ENCODE data around the gene MAP3K20. TPM values are rescaled to one million over a fixed set of nuclear protein-coding genes. Genes with fewer than 3 reads are reported as not detected.

MAP3K20 gene
- total and polyA plus RNA-seq, 2 of the 4 experiments (the other 2 are of a cell fraction): 27.5 to 84.4 TPM

GRCh38 chr2:173161507-173161906 lies 85.9 kb downstream of the MAP3K20 start:
- H3K4ac ChIP-seq (ENCODE audit: low read depth, low read length): peak overlapping the region; percentile 53; the same call in 1 of the 2 replicates
- dilution Hi-C loops (cut with HindIII; ENCODE audit: low sequenced_read_pairs, unreplicated experiment): no loop called here
- in situ Hi-C loops (cut with MboI; ENCODE audit: low sequenced_read_pairs): no loop called here
- WGBS, 2 experiments (ENCODE audit: extremely low coverage in 2 of 2, insufficient read length in 1 of 2): no CpG with 5 or more reads among the region's 6 CpGs
- H3K4me2 ChIP-seq (ENCODE audit: low read depth, low read length): no peak overlapping the region
- H3K9ac ChIP-seq (ENCODE audit: low read depth, low read length): no peak overlapping the region
- TF ChIP-seq NFE2L2 (IDR thresholded peaks at IDR 0.05; ENCODE audit: low read depth, low read length): no peak
- TF ChIP-seq POLR2A (IDR thresholded peaks at IDR 0.05; ENCODE audit: low read depth, low read length): no peak
- TF ChIP-seq SMC3 (IDR thresholded peaks at IDR 0.05; ENCODE audit: low read depth, low read length): no peak
- no peak for TF ChIP-seq ELK1 (IDR thresholded peaks at IDR 0.05; ENCODE audit: borderline replicate concordance, low read depth, low read length)
- TF ChIP-seq FOS (IDR thresholded peaks at IDR 0.05; ENCODE audit: low read depth, low read length): no peak
- no peak for TF ChIP-seq BHLHE40 (IDR thresholded peaks at IDR 0.05; ENCODE audit: low read depth, low read length)
- TF ChIP-seq MAFK (IDR thresholded peaks at IDR 0.05; ENCODE audit: low read depth, low read length): no peak
- TF ChIP-seq MAZ (IDR thresholded peaks at IDR 0.05; ENCODE audit: borderline replicate concordance, low read depth, low read length): no peak
- TF ChIP-seq RFX5 (IDR thresholded peaks at IDR 0.05; ENCODE audit: low read depth, low read length): no peak
- TF ChIP-seq USF2 (IDR thresholded peaks at IDR 0.05; ENCODE audit: low read depth, low read length): no peak
- no peak for TF ChIP-seq CTCF (conservative IDR thresholded peaks at IDR 0.05; ENCODE audit: low read depth, low read length)
- no peak for TF ChIP-seq RCOR1 (IDR thresholded peaks at IDR 0.05; ENCODE audit: insufficient replicate concordance, low read length)
- no peak for TF ChIP-seq MXI1 (IDR thresholded peaks at IDR 0.05; ENCODE audit: borderline replicate concordance, low read depth, low read length)
- TF ChIP-seq CEBPB (IDR thresholded peaks at IDR 0.05; ENCODE audit: low read depth, low read length): no peak
- no peak for TF ChIP-seq RAD21 (IDR thresholded peaks at IDR 0.05; ENCODE audit: low read length)
- TF ChIP-seq CHD1 (IDR thresholded peaks at IDR 0.05; ENCODE audit: low read depth, low read length): no peak
- no peaks in the 10 kb centered on the region; the same call in none of the 2 replicates for H3K9me3 ChIP-seq (ENCODE audit: control insufficient read depth, insufficient read depth, low read length)
- peak overlapping the region; percentile 50; the same call in 1 of the 3 replicates for H2BK15ac ChIP-seq (ENCODE audit: low read depth, low read length)
- BruUV-seq (replicated peaks): no TSS peak
- H4K91ac ChIP-seq (ENCODE audit: insufficient read depth, low read depth, low read length): peak overlapping the region; percentile 15; the same call in 1 of the 2 replicates
- H3K56ac ChIP-seq (ENCODE audit: extremely low read depth, insufficient read depth, low read length): no peak overlapping the region
- H2BK120ac ChIP-seq (ENCODE audit: low read depth, low read length): peak overlapping the region; percentile 37
- intact Hi-C loops (cut with micrococcal nuclease): no loop called here
- ATAC-seq (ENCODE audit: low read depth) (no peak), DNase-seq (no peak)
- H3K14ac ChIP-seq (replicated peaks; ENCODE audit: low read depth, low read length): no peak overlapping the region
- H3K36me3 ChIP-seq (ENCODE audit: control insufficient read depth, insufficient read depth, low read length): peaks cover 1% of the 10 kb centered on the region; the same call in 1 of the 2 replicates
- H3K27ac ChIP-seq (ENCODE audit: insufficient read depth, low read length): no peak overlapping the region
- H3K27me3 ChIP-seq (ENCODE audit: control insufficient read depth, insufficient read depth, low read length): no peaks in the 10 kb centered on the region
- peak overlapping the region; percentile 51; the same call in 1 of the 2 replicates for H2BK20ac ChIP-seq (ENCODE audit: low read depth, low read length)
- peaks cover 4% of the 10 kb centered on the region; the same call in 1 of the 2 replicates for H4K20me1 ChIP-seq (ENCODE audit: insufficient read depth, low read length)
- peaks cover 16% of the 10 kb centered on the region for H3K9me1 ChIP-seq (ENCODE audit: insufficient read depth, low read length)
- H3K23ac ChIP-seq (ENCODE audit: low read depth, low read length): peak overlapping the region; percentile 82; the same call in 1 of the 2 replicates
- peak overlapping the region; percentile 93 for H2BK5ac ChIP-seq (ENCODE audit: low read depth, low read length, poor library complexity, severe bottlenecking)
- H3K18ac ChIP-seq (ENCODE audit: low read depth, low read length): peak overlapping the region; percentile 39; the same call in 1 of the 2 replicates
- H2AFZ ChIP-seq (replicated peaks; ENCODE audit: low read length, poor library complexity): no peak overlapping the region
- CTCF ChIA-PET: interaction anchor here (0.6 kb wide), 1 partner anchor 65 kb away, joined by 9 read pairs; no protein-coding TSS in a partner anchor
- POLR2A ChIA-PET (ENCODE audit: unreplicated experiment): no interaction called here
- peaks cover 12% of the 10 kb centered on the region for H3K4me1 ChIP-seq (ENCODE audit: control insufficient read depth, insufficient read depth, low read length)
- peaks cover 45 to 77% of the 10 kb centered on the region in 2 experiments for H3K79me1 ChIP-seq (ENCODE audit: low read depth in 1 of 2, low read length in 2 of 2)
- H2AK9ac ChIP-seq (replicated peaks; ENCODE audit: low read depth, low read length, poor library complexity): no peak overlapping the region
- H3K4me3 ChIP-seq (ENCODE audit: insufficient read depth, low read depth, low read length): no peak overlapping the region
- peak overlapping the region; percentile 39; the same call in 1 of the 2 replicates for H4K5ac ChIP-seq (ENCODE audit: low read depth, low read length)
- H4K8ac ChIP-seq (ENCODE audit: low read depth in 2 of 2, low read length in 2 of 2): peak overlapping the region in 1 of 2 experiments; percentile 27; a peak in 1 of 4 replicates
- no peak overlapping the region for H2AK5ac ChIP-seq (ENCODE audit: low read depth, low read length)
